Neural crest cell (in vitro differentiated cells): ENCODE data around the gene CD52. TPM values are rescaled to one million over a fixed set of nuclear protein-coding genes. Genes with fewer than 3 reads are reported as not detected.
"Not testable (repeated sequence)": the region's sequence is repeated elsewhere in the genome, so short reads cannot be mapped to it uniquely, and the experiment has no call there.

Experiments
- DNase-seq: peaks from one replicate; pipeline ENCODE4 v3.0.0; 2021; ENCODE audit warnings: low read depth, mixed read lengths, low spot score
- H3K27ac Mint-ChIP-seq: one replicate; pipeline ENCODE4 v1.8.0; 2021; ENCODE audit warnings: mild to moderate bottlenecking, mixed read lengths; ENCODE audit not compliant: unreplicated experiment
- H3K27me3 Mint-ChIP-seq: 2 replicates; pipeline ENCODE4 v1.8.0; 2021; ENCODE audit warnings: low read depth, mild to moderate bottlenecking, mixed read lengths
- H3K36me3 Mint-ChIP-seq: 2 replicates; pipeline ENCODE4 v1.8.0; 2021; ENCODE audit warnings: low read depth, mild to moderate bottlenecking, mixed read lengths
- H3K4me1 Mint-ChIP-seq: 2 replicates; pipeline ENCODE4 v1.8.0; 2021; ENCODE audit warnings: mixed read lengths
- H3K4me3 Mint-ChIP-seq: one replicate; pipeline ENCODE4 v1.8.0; 2021; ENCODE audit warnings: mild to moderate bottlenecking, mixed read lengths
- H3K9me3 Mint-ChIP-seq: 2 replicates; pipeline ENCODE4 v1.8.0; 2021; ENCODE audit warnings: mixed read lengths
- CTCF ChIP-seq: fragments of 200-600 bp; sonication (generic); conservative IDR thresholded peaks from 2 replicates; pipeline ENCODE4 v1.5.0; 2021; ENCODE audit warnings: antibody characterized with exemption, mild to moderate bottlenecking
- total RNA-seq: library from RNA; stranded (reverse); gene quantifications from 2 replicates; pipeline ENCODE4 v1.2.1, GENCODE V29; 2021

CD52 gene
- total RNA-seq, 1 donor from 2014 or later, result not detected

- H3K9me3 Mint-ChIP-seq, result no peaks in the 10 kb centered on the region
- H3K27ac Mint-ChIP-seq, result peak overlapping the region; percentile 98
- no peak for TF ChIP-seq CTCF
Observed at GRCh38 chr1:26305667-26306289, 12.0 kb upstream of the CD52 start.

GRCh38 chr1:26306290-26307229 lies 11.2 kb upstream of the CD52 start, which contains the start of gene UBXN11:
TSS of gene UBXN11 (minus strand) at chr1:26306636. CDS start at chr1:26302883, 3,753 bp downstream.
- TF ChIP-seq CTCF, result no peak
- Mint-ChIP-seq H3K9me3 (no peaks in the 10 kb centered on the region), H3K4me3 (peak within 1 kb of the TSS; percentile 100), H3K4me1 (peaks cover 17% of the 10 kb centered on the region), H3K27ac (peak within 1 kb of the TSS; percentile 98), H3K36me3 (no peaks in the 10 kb centered on the region), H3K27me3 (no peaks in the 10 kb centered on the region)
- peak; percentile 80 for DNase-seq

More at GRCh38 chr1:26305667-26306289, 12.0 kb upstream of the CD52 start:
- peaks cover 17% of the 10 kb centered on the region for H3K4me1 Mint-ChIP-seq
- H3K4me3 Mint-ChIP-seq, result peak overlapping the region; percentile 100
- no peaks in the 10 kb centered on the region for H3K27me3 Mint-ChIP-seq
- DNase-seq, result no peak
- H3K36me3 Mint-ChIP-seq, result no peaks in the 10 kb centered on the region

GRCh38 chr1:26307363-26307781 lies 10.4 kb upstream of the CD52 start:
- H3K27me3 Mint-ChIP-seq, result no peaks in the 10 kb centered on the region
- H3K4me1 Mint-ChIP-seq, result peaks cover 17% of the 10 kb centered on the region
- no peak for TF ChIP-seq CTCF
- peak overlapping the region; percentile 75 for H3K27ac Mint-ChIP-seq
- H3K36me3 Mint-ChIP-seq, result no peaks in the 10 kb centered on the region
- peak overlapping the region; percentile 75 for H3K4me3 Mint-ChIP-seq
- H3K9me3 Mint-ChIP-seq, result no peaks in the 10 kb centered on the region
- no peak for DNase-seq

GRCh38 chr1:26307966-26308899 lies 9.5 kb upstream of the CD52 start:
- peak overlapping the region; percentile 11 for H3K4me3 Mint-ChIP-seq
- peaks cover 17% of the 10 kb centered on the region for H3K4me1 Mint-ChIP-seq
- H3K36me3 Mint-ChIP-seq, H3K27me3 Mint-ChIP-seq, H3K9me3 Mint-ChIP-seq, H3K27ac Mint-ChIP-seq, DNase-seq: not testable (repeated sequence)

- DNase-seq, result no peak
- no peak for TF ChIP-seq CTCF
- H3K36me3 Mint-ChIP-seq, result no peaks in the 10 kb centered on the region
Observed at GRCh38 chr1:26314501-26314900, 3.3 kb upstream of the CD52 start.

More at GRCh38 chr1:26314501-26314900, 3.3 kb upstream of the CD52 start:
- Mint-ChIP-seq H3K4me3 (no peak overlapping the region), H3K27ac (no peak overlapping the region), H3K27me3 (no peaks in the 10 kb centered on the region), H3K4me1 (peaks cover 20% of the 10 kb centered on the region), H3K9me3 (no peaks in the 10 kb centered on the region)
